H9 (cell line): ENCODE data around the gene SLC35B3. TPM values are rescaled to one million over a fixed set of nuclear protein-coding genes. Genes with fewer than 3 reads are reported as not detected.

Experiments
- DNase-seq: peaks from one replicate; pipeline ENCODE4 v3.0.0-alpha.2; 2017
- H2AFZ ChIP-seq: one replicate; pipeline ENCODE4 v1.6.1; 2013; ENCODE audit warnings: mild to moderate bottlenecking, low read length, control low read depth, moderate library complexity
- H2AK5ac ChIP-seq: 2 replicates; pipeline ENCODE4 v1.6.1; 2013; ENCODE audit warnings: low read length, control low read depth, mixed read lengths; ENCODE audit not compliant: insufficient read length
- H2BK120ac ChIP-seq: one replicate; pipeline ENCODE4 v1.6.1; 2013; ENCODE audit warnings: low read depth, mild to moderate bottlenecking, low read length, control low read depth, inconsistent platforms; ENCODE audit not compliant: poor library complexity, severe bottlenecking
- H2BK12ac ChIP-seq: 2 replicates; pipeline ENCODE4 v1.6.1; 2013; ENCODE audit warnings: low read length, control low read depth, mixed read lengths, low read depth; ENCODE audit not compliant: insufficient read length
- H2BK15ac ChIP-seq: 2 replicates; pipeline ENCODE4 v1.6.1; 2013; ENCODE audit warnings: low read depth, low read length, control low read depth
- H2BK20ac ChIP-seq: one replicate; pipeline ENCODE4 v1.6.1; 2013; ENCODE audit warnings: low read depth, mild to moderate bottlenecking, low read length, control low read depth, inconsistent platforms; ENCODE audit not compliant: poor library complexity, severe bottlenecking
- H2BK5ac ChIP-seq: 2 replicates; pipeline ENCODE4 v1.6.1; 2013; ENCODE audit warnings: low read length, control low read depth, mixed read lengths; ENCODE audit not compliant: insufficient read length
- H3K14ac ChIP-seq: 2 replicates; pipeline ENCODE4 v1.6.1; 2013; ENCODE audit warnings: low read length, control low read depth; ENCODE audit not compliant: insufficient read depth
- H3K18ac ChIP-seq: 2 replicates; pipeline ENCODE4 v1.6.1; 2013; ENCODE audit warnings: low read depth, mild to moderate bottlenecking, mixed read lengths, low read length, control low read depth; ENCODE audit not compliant: insufficient read length
- H3K23ac ChIP-seq: 2 replicates; pipeline ENCODE4 v1.6.1; 2013; ENCODE audit warnings: low read length, control low read depth, mixed read lengths, low read depth; ENCODE audit not compliant: insufficient read length
- H3K23me2 ChIP-seq: 2 replicates; pipeline ENCODE4 v1.6.1; 2013; ENCODE audit warnings: low read depth, mild to moderate bottlenecking, mixed read lengths, low read length, control low read depth; ENCODE audit not compliant: insufficient read length, poor library complexity, severe bottlenecking
- H3K27ac ChIP-seq: 2 replicates; pipeline ENCODE4 v1.5.1; 2013; ENCODE audit warnings: low read length, control low read depth, mixed read lengths, low read depth; ENCODE audit not compliant: insufficient read length
- H3K27me3 ChIP-seq: 2 replicates; pipeline ENCODE4 v1.6.1; 2013; ENCODE audit warnings: low read length, control low read depth, inconsistent platforms; ENCODE audit not compliant: insufficient read depth
- H3K4ac ChIP-seq: 2 replicates; pipeline ENCODE4 v1.6.1; 2013; ENCODE audit warnings: low read depth, mild to moderate bottlenecking, control low read depth, inconsistent platforms, low read length, moderate library complexity
- H3K4me1 ChIP-seq: 2 replicates; pipeline ENCODE4 v1.6.1; 2013; ENCODE audit warnings: low read length, control low read depth, inconsistent platforms; ENCODE audit not compliant: insufficient read depth
- H3K4me2 ChIP-seq: 2 replicates; pipeline ENCODE4 v1.6.1; 2013; ENCODE audit warnings: low read length, control low read depth, mixed read lengths; ENCODE audit not compliant: insufficient read length, insufficient read depth
- H3K56ac ChIP-seq: 2 replicates; pipeline ENCODE4 v1.6.1; 2013; ENCODE audit warnings: low read depth, mild to moderate bottlenecking, mixed read lengths, low read length, control low read depth; ENCODE audit not compliant: insufficient read length
- H3K79me1 ChIP-seq: 2 replicates; pipeline ENCODE4 v1.6.1; 2013; ENCODE audit warnings: low read depth, mild to moderate bottlenecking, moderate library complexity, low read length, control low read depth, inconsistent platforms; ENCODE audit not compliant: insufficient read depth, poor library complexity, severe bottlenecking
- H3K79me2 ChIP-seq: 2 replicates; pipeline ENCODE4 v1.6.1; 2013; ENCODE audit warnings: low read length, control low read depth, inconsistent platforms; ENCODE audit not compliant: insufficient read depth
- H3K9ac ChIP-seq: 2 replicates; pipeline ENCODE4 v1.6.1; 2013; ENCODE audit warnings: low read length, control low read depth, mixed read lengths; ENCODE audit not compliant: insufficient read length; ENCODE audit errors: extremely low read depth
- H3K9me3 ChIP-seq: one replicate; pipeline ENCODE4 v1.6.1; 2013; ENCODE audit warnings: low read depth, low read length, inconsistent platforms; ENCODE audit not compliant: control insufficient read depth
- H3T11ph ChIP-seq: one replicate; pipeline ENCODE4 v1.6.1; 2013; ENCODE audit warnings: mild to moderate bottlenecking, low read length, control low read depth, inconsistent platforms
- H4K20me1 ChIP-seq: one replicate; pipeline ENCODE4 v1.6.1; 2013; ENCODE audit not compliant: control insufficient read depth, insufficient read length, insufficient read depth
- H4K5ac ChIP-seq: 2 replicates; pipeline ENCODE4 v1.6.1; 2013; ENCODE audit warnings: low read depth, mild to moderate bottlenecking, mixed read lengths, low read length, control low read depth; ENCODE audit not compliant: insufficient read length
- H4K8ac ChIP-seq: replicated peaks from 2 replicates; pipeline ENCODE4 v1.6.1; 2013; ENCODE audit warnings: low read length, control low read depth, mixed read lengths, low read depth; ENCODE audit not compliant: insufficient read length
- H4K91ac ChIP-seq: 2 replicates; pipeline ENCODE4 v1.6.1; 2013; ENCODE audit warnings: low read depth, mild to moderate bottlenecking, moderate library complexity, mixed read lengths, low read length, control low read depth; ENCODE audit not compliant: insufficient read length
- H3K27ac Mint-ChIP-seq, 3 experiments: 2 replicates in 2 of 3; 3 replicates in 1 of 3; pipeline ENCODE4 v1.8.0; 2020 to 2021; ENCODE audit warnings: mixed read lengths in 3 of 3, mild to moderate bottlenecking in 1 of 3, moderate library complexity in 1 of 3
- H3K27me3 Mint-ChIP-seq: 2 replicates; pipeline ENCODE4 v1.8.0; 2021; ENCODE audit warnings: low read depth, mild to moderate bottlenecking, moderate library complexity, mixed read lengths
- H3K36me3 Mint-ChIP-seq, 3 experiments: 2 replicates in 2 of 3; 3 replicates in 1 of 3; pipeline ENCODE4 v1.8.0; 2020 to 2021; ENCODE audit warnings: low read depth in 3 of 3, mixed read lengths in 3 of 3; ENCODE audit not compliant: insufficient read depth in 1 of 3
- H3K4me1 Mint-ChIP-seq, 2 experiments: 2 replicates each; pipeline ENCODE4 v1.8.0; 2020; ENCODE audit warnings: mixed read lengths in 2 of 2
- H3K4me3 Mint-ChIP-seq, 2 experiments: 2 replicates in 1 of 2; 3 replicates in 1 of 2; pipeline ENCODE4 v1.8.0; 2020 to 2021; ENCODE audit warnings: mild to moderate bottlenecking in 2 of 2, mixed read lengths in 2 of 2, moderate library complexity in 1 of 2
- H3K9me3 Mint-ChIP-seq, 2 experiments: 2 replicates in 1 of 2; 3 replicates in 1 of 2; pipeline ENCODE4 v1.8.0; 2020; ENCODE audit warnings: mild to moderate bottlenecking in 2 of 2, mixed read lengths in 2 of 2, moderate library complexity in 1 of 2
- WGBS: extraction: QIAGEN DNeasy Blood & Tissue Kit; methylation state at CpG from one replicate; pipeline ENCODE4 v1.1.7; 2013; ENCODE audit warnings: missing lambda C conversion rate, low lambda C conversion rate, mixed read lengths; ENCODE audit not compliant: insufficient read length; ENCODE audit errors: extremely low coverage; 5-methylcytosine and 5-hydroxymethylcytosine counted together
- total RNA-seq: library from RNA; stranded (reverse); gene quantifications from 2 replicates; pipeline ENCODE4 v1.2.1, GENCODE V29; 2021
- TF ChIP-seq, protein P1 (sequence below): fragments of 200-600 bp; sonication (generic); conservative IDR thresholded peaks from 3 replicates; pipeline ENCODE4 v1.8.0; 2021; ENCODE audit warnings: antibody characterized with exemption, mild to moderate bottlenecking

The SLC35B3 gene
- total RNA-seq, 1 experiment from 2014 or later, result 8.4 TPM

DNA sequence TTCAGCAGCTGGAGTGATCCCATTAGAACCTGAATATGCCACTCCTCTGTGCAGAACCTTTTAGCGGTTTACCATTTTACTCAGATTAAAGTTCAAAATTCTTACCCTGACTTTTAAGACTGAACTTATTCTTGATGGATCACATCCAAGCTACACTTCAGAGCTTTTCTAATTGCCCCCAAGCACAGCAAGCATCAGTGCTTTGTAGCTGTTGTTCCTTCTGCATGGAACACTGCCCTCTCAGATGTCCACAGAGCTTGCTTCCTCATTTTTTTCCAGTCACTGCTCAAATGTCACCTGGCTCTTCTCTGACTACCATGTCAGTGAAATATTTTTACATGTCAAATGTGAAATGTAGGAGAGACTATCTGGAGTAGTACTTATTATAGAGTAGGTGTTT lies 1.6 kb upstream of the SLC35B3 start:
- no peak overlapping the region for H2BK20ac ChIP-seq
- no peak overlapping the region for H3K18ac ChIP-seq
- H4K91ac ChIP-seq, result no peak overlapping the region
- H3T11ph ChIP-seq, result no peak overlapping the region
- H3K14ac ChIP-seq, result no peak overlapping the region
- H2BK15ac ChIP-seq, result no peak overlapping the region
- no peak overlapping the region for H3K27ac ChIP-seq
- DNase-seq, result no peak
- no CpG with 5 or more reads among the region's 1 CpG for WGBS
- H3K23ac ChIP-seq, result no peak overlapping the region
- H4K20me1 ChIP-seq, result no peaks in the 10 kb centered on the region
- H3K4me3 Mint-ChIP-seq, result no peak overlapping the region
- H3K56ac ChIP-seq, result no peak overlapping the region
- no peak overlapping the region for H3K4ac ChIP-seq
- no peak overlapping the region for H3K27ac Mint-ChIP-seq
- H4K5ac ChIP-seq, result no peak overlapping the region
- H3K9me3 ChIP-seq, result no peaks in the 10 kb centered on the region
- H2AFZ ChIP-seq, result no peak overlapping the region
- H4K8ac ChIP-seq, result no peak overlapping the region
- TF ChIP-seq, protein P1, sequence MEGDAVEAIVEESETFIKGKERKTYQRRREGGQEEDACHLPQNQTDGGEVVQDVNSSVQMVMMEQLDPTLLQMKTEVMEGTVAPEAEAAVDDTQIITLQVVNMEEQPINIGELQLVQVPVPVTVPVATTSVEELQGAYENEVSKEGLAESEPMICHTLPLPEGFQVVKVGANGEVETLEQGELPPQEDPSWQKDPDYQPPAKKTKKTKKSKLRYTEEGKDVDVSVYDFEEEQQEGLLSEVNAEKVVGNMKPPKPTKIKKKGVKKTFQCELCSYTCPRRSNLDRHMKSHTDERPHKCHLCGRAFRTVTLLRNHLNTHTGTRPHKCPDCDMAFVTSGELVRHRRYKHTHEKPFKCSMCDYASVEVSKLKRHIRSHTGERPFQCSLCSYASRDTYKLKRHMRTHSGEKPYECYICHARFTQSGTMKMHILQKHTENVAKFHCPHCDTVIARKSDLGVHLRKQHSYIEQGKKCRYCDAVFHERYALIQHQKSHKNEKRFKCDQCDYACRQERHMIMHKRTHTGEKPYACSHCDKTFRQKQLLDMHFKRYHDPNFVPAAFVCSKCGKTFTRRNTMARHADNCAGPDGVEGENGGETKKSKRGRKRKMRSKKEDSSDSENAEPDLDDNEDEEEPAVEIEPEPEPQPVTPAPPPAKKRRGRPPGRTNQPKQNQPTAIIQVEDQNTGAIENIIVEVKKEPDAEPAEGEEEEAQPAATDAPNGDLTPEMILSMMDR, result no peak
- no peak overlapping the region for H2BK120ac ChIP-seq
- no peak overlapping the region for H3K4me2 ChIP-seq
- no peak overlapping the region for H2BK12ac ChIP-seq
- H3K36me3 Mint-ChIP-seq, result no peaks in the 10 kb centered on the region
- H3K23me2 ChIP-seq, result peaks cover 5% of the 10 kb centered on the region
- no peaks in the 10 kb centered on the region for H3K4me1 ChIP-seq
- H2BK5ac ChIP-seq, result no peak overlapping the region
- no peaks in the 10 kb centered on the region for H3K79me1 ChIP-seq
- H3K27me3 Mint-ChIP-seq, result no peaks in the 10 kb centered on the region; the same call in 1 of the 2 replicates
- H3K27me3 ChIP-seq, result no peaks in the 10 kb centered on the region
- no peak overlapping the region for H3K9ac ChIP-seq
- H3K79me2 ChIP-seq, result peaks cover 2% of the 10 kb centered on the region; the same call in 1 of the 2 replicates
- H2AK5ac ChIP-seq, result no peak overlapping the region
- peaks cover 17 to 21% of the 10 kb centered on the region in 2 experiments for H3K4me1 Mint-ChIP-seq
- no peaks in the 10 kb centered on the region for H3K9me3 Mint-ChIP-seq
